Endometrium (tissue), 2 donors: Measurements from ENCODE around the gene OSBPL6.

Experiments
- FAIRE-seq: peaks from 2 replicates; lab custom pipeline; 2012; peaks lifted over from hg19 to GRCh38; lab: Jason Lieb, UNC
- donor health status: control.
- donor health status: control.

The OSBPL6 gene

DNA sequence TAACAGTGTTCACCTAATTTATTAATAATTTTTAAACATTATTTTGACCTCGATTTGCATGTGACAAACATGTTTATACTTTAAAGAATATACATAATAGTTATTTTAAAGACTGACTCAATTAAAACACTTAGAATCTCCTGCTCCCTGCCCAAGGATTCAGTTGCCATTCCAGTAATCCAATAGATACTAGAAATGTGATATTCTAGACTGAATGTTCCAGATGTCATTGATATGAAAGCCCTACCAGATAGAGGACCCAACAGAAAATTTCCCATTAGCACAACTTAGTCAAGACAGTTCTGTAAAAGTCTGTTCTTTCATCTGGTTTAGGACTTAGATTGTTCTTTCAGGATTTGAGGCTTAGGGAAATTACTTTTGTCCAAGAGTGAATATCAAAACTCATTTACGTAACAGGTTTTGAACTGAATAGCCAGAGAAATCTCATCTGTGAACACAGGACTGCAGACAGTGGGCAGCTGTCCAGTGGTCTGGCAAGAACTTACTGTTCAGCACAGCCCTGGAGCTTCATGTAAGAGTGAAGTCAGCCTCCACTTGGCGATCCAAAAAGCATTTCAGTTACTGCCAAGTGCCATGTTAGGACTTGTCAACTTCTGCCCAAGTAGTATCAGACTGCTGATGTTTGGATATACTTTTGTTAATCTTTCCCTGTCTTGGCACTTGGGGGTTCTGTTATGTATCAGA, 77.5 kb downstream of the OSBPL6 start:
- no peak for FAIRE-seq

DNA sequence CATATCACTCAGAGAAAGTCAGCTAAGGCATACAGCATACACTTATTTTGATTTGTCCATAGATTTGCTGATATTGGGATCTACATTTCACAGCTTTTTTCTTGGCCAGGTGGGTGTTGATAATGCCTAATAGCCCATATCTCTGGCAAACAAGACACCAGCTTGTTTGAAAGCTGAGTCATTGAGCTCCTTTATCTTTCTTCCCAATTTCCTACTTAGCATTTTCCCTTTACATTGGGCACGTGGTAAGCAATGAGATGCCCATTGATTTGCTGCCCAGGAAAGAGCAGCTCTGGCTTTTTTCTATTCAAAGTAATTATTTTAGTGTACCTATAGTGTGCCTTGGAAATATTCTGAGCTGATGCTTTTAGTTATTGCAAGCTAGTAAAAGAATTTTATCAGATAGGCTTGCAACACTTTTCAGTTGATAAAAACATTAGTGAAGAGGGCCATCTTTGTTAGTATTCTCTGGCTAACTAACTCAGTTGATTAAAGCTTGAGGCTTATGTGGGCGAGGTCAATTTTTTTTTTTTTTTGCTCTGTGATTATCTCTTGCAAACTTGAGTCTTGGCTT, 79.6 kb downstream of the OSBPL6 start:
- no peak for FAIRE-seq

DNA sequence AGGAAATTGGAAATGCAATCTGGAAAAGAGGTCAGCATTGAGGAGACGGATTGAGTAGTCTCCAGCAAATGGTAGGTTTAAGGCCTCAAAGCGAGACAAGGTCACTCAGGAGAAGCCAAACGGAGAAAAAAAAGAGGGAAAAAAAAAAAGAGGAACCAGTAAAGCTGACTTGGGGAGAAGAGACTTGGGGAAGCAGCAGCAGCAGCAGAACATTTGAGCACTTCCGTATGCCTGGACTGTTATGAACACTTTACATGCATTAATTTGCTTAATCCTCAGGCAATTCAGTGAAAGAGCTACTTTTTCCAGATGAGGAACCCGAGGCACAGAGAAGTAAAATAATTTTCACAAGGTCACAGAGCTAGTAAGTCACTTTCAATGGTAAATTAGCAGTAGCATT, 81.3 kb downstream of the OSBPL6 start:
- FAIRE-seq, result no peak

DNA sequence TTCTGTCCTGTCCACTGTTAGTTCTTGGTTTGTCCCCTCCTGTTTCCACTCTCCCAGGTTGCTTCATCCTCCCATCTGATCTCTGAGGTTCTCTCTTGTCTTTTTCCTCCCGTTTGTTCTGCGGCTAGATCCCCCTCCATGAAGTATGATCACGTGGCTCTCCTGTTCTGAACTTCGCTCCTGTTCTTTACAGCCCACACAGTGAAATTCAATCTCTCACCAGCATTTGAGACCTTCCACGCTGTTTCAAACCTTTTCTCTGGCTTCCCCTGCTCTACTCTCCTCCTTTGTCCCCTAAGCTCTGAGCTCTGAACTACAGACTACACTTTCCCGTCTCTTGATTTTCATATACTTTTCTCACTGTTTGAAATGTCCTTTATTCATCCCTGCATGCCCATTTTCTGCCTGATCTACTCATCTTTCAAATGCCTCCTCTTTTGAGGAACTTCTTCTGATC, 83.5 kb downstream of the OSBPL6 start:
- no peak for FAIRE-seq

DNA sequence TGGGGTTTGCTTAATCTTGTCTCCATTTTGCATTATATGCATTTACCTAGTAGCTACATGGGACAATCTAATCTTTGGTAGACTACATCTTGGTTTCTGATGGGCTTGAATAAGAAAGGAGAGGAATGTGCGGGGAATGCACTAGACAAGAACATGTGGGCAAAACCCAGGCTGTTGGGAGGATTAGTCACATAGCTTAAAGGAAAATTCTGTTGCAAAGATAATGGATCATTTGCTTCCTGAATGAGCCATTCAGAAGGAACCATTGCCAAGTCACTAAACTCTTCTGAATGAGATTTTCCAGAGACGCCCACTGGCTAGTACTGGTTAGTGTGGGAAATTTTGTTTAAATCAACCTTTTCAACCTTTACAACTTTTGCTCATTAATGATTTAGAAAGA, 84.8 kb downstream of the OSBPL6 start:
- no peak for FAIRE-seq

DNA sequence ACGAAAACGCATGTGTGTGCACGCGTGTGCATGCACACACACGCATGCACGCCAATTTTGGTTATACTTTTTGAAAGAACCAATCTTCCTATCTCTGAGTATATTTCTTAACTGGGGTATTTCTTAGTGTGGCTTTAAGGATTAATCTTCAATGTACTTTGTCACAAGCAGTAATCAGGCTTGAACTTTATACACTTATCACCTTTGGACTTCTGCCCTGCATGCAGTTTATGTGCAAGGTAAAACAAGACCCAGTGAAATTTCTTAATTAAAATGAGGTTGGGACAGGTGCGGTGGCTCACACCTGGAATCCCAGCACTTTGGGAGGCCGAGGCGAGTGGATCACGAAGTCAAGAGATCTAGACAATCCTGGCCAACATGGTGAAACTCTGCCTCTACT, 85.3 kb downstream of the OSBPL6 start:
- no peak for FAIRE-seq

DNA sequence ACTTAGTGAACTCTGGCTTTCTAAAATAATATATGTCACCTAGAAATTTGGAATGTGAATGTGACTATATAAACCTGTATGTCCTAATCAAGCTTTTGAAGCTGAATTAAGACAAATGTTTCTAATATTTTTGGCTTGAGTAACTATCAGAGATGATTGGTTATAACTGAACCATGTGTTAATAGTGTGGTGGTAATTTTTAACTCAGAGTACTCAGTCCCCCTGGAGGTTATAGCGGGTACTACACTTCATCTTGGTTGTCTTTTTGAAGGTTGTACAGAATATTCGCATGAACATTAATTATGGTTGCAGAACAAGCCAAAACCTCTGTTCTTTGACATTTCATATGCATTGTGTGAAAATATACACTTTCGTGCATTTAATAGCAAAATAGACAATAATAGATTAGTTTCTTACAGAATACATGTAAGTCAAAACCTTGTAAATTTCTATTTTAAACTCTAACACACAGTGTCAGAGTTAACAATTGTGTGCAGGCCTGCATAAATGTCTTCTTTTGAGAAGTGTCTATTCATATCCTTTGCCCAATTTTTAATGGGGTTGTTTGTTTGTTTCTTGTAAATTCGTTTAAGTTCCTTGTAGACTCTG, 86.0 kb downstream of the OSBPL6 start:
- FAIRE-seq, result no peak

DNA sequence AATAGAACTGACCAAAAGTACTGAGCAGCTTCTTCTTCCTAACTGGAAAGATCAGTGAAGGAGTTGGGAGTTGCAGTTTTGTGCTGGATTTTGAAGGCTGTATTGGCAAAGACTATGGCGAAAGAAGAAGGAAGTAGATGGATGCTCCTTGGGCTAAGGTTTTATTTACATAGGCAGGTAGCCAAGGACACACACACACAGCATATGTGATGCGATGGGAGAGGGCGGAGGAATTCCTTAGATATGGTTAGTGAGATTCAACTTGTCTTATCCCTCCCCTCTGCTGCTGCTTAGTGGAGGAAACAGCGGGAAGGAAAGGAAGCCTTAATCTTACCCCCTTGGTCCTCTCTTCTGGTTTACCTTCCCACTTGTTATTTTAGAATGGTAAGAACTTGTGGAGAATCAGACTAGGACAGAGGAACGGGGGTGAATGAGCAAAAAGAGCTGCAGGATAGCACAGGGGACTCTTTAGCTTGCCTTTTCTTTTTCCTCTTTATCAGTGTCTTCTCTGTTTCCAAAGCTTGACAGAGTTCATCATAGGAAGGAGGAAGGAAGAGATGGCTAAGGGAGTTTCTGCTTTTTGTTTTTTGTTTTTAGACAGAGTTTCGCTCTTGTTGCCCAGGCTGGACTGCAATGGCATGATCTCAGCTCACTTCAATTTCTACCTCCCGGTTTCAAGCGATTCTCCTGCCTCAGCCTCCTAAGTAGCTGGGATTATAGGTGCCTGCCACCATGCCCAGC, 87.9 kb downstream of the OSBPL6 start:
- FAIRE-seq, result no peak

DNA sequence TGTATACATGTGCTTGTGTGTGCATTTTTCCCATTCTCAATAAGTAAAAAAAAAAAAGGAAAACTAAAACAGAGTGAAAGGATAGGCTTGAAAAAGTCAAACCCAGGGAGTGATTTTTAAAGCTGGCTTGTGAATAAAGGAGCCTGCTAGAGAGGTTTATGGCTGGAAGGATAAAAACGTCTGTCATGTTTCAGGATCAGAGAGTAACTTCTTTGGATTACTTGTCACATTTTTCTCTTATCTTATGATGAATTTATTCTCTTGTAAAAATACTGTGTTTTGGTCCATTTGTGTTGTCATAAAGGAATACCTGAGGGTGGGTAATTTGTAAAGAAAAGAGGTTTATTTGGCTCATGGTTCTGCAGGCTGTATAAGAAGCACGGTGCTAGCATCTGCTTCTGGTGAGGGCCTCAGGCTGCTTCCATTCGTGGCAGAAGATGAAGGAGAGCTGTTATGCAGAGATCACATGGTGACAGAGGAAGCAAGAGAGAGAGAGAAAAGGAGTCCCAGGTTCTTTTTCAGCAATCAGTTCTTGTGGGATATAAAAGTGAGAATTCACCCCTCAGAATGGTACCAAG, 89.1 kb downstream of the OSBPL6 start:
- no peak for FAIRE-seq

DNA sequence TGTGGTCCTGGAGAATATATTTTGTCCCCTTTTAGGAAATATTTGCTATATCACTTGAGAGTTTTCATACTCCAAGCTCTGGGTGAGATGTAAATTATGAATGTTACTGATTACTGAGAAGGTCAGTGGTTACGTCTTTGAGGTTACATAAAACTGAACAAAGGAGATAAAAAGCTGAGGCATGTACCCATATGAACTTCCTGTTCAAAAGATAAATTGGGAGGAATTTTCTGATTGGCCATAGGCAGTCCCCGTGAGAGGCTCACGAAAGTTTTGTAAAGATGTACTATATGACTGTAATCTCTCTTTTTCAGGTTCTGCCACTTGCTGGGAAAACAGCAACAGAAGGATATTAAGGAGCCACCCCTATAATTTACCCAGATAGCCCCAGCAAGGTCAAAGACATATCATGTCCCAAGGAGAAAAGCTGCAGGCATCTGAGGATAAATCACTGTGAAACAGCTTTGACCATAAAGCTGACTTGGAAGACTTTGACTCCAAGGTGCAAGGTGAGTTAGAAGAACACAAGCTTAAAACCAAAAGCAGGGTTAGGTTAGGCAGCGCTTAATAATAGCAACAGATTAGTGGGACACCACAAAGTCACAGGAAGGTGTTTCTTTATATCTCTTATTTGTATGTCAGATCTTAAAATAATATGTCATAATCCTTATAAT, 90.4 kb downstream of the OSBPL6 start:
- no peak for FAIRE-seq

DNA sequence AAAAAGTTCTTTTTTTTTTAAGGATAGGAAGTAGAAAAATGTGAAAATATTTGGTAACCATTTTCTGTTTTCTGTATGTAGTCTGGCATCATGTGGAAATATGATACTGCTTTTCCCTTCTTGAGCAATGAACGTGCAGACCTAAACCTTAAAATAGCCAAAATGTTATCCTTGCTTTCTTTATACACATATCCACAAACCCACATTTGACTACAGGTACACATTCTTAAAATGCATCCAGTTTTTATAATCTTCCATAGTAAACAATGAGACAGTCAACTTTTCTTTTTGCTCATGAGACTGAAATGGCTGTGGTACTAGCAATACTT, 90.9 kb downstream of the OSBPL6 start:
- no peak for FAIRE-seq

DNA sequence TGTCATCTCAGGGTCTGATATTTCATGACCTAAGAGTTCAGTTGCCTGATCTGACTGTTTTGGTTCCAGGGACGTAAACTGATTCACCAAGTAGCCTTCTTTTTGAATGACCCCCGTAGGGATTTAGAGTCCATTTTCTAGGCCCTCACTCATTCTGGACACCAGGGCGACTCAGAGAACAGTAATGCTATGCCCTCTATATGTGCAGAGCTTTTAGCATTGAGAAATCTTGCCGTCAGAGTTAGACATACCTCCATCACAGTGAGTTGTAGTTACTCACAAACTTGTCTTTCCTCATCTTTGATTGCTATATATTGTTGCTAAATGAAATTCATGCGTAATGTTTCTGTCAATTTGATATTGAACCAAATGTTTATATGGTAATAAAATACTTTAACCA, 92.3 kb downstream of the OSBPL6 start:
- no peak for FAIRE-seq

DNA sequence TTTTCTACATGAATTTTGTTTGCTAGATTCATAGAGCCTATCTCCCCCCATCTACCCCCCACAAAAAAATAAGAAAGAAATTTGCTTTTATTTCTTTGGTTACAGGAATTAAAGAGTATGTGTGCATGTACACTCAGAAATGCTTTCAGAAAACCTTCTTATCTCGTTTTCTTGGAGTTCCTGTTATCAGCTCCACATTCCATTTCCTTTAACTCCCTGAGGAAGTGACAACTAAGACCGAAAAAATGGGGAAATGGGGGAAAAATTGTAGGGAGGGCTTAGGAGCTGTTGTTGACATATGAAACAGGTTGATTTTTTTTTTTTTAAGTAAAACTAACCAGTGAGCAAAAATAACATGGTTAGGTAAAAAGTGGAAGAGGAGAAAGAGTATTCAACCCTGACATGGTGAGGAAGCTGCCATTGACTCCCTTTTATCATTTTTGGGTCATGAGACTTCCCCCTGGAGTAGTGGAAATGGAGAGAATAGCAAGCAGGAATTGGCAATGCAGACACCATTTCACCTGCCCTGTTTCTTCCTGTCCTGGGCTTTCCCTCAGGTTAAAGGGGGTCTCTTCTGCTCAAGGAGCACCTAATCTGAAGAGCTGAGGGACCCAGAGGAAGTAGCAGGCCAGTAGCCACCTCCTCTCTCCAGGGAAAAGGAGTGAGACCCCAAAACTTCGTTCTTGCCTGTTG, 93.5 kb downstream of the OSBPL6 start:
- FAIRE-seq, result no peak

DNA sequence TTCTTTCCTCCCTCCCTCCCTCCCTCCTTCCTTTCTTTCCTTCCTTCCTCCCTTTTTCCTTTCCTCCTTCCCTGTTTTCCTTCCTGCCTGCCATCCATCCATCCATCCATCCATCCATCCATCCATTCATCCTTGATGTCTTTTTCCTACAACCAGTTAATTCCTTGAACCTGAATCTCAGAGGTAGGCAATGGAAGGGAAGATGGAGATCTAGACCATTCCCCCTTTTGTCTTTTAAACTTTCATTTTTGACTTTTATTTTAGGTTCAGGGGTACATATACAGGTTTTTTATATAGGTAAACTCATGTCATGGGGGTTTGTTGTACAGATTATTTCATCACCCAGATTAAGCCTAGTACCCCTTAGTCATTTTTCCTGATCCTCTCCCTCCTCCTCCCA, 97.4 kb downstream of the OSBPL6 start:
- no peak for FAIRE-seq

DNA sequence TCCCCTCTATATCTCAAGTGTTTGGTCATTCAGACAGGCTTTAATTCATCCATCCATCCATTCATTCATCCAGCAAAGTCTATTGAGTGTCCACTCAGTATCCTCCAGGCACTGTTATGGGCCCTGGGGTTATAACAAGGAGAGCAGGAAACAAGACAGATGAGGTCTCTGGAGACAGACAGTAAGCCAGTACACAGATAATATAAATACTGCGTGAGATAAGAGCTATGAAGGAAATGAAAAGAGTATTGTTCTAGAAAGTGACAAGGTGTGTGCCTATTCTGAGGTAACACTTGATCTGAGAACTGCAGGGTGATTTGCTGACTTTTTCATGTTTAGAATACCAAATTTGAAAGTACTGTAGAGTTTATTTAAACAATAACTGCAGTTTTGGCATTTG, 98.3 kb downstream of the OSBPL6 start:
- no peak for FAIRE-seq

DNA sequence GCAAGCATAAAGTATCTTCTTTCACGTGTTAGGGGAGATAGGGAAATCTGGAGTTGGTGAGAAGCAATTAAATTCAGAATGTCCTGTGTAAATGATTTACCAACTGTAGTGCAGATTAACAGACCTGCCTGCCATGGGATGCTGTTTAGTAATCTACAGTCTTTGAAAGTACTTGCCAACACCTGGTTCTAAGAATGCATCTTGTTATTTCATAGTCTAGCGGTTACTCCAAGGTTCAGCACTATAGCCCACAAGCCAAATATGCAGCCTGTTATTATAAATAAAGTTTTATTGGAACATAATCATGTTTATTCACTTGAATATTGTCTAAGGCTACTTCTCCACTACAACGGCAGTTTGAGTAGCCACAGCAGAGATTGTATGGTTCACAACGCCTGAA, 100.8 kb downstream of the OSBPL6 start:
- no peak for FAIRE-seq

DNA sequence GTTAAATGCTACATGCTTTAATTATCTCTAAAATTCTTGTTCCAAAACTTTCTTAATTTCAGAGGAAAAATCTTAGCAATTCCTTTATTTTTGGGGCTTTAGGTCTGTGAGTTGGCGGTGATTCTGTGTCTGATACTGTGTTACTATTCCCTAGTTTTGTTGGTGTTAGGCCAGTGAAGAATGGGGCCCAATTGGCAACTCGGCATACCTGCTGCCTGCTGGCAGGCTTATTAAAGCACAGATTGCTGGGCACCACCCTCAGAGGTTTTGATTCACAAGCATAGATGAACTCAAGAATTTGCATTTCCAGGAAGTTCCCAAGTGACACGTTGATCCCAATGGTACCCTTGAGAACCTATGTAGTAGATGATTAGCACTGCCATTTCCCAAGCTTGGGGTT, 101.6 kb downstream of the OSBPL6 start:
- no peak for FAIRE-seq

DNA sequence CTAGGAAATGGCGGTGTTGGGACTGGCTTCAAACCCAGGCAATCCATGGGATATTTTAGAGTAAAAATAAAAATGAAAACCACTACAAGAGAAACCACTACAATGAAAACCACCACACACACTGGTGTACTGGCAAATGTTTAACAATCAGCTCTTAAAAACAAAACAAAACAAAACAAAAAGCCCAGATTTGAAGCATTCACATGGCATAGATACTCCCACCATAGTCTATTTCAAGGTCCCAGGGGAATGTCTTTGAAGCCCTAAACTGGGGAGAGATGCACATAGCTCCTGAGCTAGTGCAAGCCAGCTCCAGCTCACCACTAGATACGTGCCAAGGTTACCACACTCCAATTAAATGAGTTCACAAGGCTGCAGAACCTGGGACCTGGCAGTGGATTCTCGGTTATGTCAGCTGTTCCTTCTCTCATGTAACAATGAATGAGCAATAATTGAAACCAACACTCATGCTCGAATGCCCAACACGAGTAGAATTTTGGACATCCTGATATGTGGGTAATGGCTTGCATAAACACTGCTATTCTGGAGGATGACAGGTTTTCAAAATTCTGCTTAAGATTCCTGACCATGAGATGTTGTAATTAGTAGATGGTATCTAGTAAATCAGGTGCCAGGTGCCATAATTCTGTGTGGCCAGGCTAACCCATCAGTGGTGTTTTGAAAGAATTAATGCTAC, 102.2 kb downstream of the OSBPL6 start:
- FAIRE-seq, result no peak

DNA sequence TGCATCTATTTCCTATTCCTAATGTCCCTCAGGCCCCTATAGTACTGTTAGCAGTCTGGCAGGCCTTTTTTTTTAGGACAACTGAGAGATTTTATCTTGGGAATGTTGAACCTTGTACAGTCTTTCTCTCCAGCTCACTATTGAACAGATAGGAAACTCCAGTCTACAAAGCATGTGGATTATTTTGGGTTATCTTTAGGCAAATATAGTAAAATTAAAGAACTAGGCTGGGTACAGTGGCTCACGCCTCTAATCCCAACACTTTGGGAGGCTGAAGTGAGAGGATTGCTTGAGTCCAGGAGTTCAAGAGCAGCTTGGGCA, 102.7 kb downstream of the OSBPL6 start:
- no peak for FAIRE-seq

DNA sequence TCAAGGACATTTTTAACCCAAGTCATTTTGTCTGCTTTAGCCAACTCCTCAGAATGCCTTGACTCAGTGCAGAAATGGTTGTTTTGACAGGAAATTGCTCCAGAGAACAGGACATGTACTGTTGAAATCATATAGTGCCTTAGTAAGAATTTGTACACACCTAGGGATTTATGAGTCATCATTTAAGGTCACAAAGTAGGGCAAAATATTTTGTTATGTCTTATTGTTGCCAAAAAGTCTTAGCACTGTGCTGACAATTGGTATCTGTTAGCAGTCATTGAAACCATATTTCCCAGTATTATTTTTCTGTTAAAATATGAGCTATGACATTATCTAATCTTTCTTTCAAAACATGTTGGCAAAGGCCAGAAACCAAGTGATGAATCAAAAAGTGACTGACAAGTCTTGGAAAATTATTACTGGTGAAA, 104.5 kb downstream of the OSBPL6 start:
- no peak for FAIRE-seq

DNA sequence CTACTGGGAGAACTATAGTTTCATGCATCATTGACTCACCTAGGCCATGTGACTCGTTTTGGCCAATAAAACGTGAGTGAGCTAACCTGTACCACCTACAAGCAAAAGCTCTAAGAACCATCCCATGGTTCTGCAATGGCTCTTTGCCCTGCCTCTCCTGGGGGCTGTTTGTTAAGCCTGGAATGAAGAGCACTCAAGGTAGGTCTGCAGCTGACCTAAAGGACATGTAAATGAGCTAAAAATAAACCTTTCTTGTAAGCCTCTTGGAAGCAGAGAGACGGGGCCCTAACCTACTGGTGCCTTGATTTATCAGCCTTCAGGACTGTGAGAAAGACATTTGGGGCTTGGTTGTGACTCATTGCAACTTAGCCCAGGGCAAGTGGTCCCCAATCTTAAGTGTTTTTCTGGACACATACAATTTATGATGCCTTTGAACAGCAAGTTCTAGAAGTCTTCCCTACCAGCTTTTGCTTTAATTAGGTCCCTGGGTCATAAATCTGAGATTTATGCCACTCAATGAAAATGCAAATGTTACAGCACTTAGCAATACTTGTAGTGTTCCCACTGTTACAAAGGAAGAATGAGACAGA, 107.4 kb downstream of the OSBPL6 start:
- no peak for FAIRE-seq
